A549 (cell line): Measurements from ENCODE around the gene GSG1L. TPM values are rescaled to one million over a fixed set of nuclear protein-coding genes. Genes with fewer than 3 reads are reported as not detected.

Experiments used
- ATAC-seq, 2 experiments: fragments of 200-7000 bp in 1 of 2; fragments of >200 bp in 1 of 2; cut with Nextera tagmentation in 1 of 2; cut with Tn5 transposase in 1 of 2; 3 replicates each; pipeline versions ENCODE4 v1.8.0 to v1.9.1; 2018 to 2020; ENCODE audit warnings: mild to moderate bottlenecking in 1 of 2, moderate library complexity in 1 of 2
- CTCF ChIA-PET: fragments of 300-600 bp; sonication (Branson Sonifier 250); formaldehyde crosslinking; extraction: SDS; loops from one replicate; lab custom pipeline; 2021; ENCODE audit warnings: antibody characterized with exemption, inconsistent platforms; lab: Yijun Ruan, JAX
- POLR2A ChIA-PET: fragments of 350-600 bp; formaldehyde crosslinking; extraction: SDS; loops from one replicate; lab custom pipeline; 2021; ENCODE audit warnings: antibody characterized with exemption, inconsistent platforms; lab: Yijun Ruan, JAX
- DNase-seq, 2 experiments: peaks; one replicate each; pipeline versions ENCODE4 v3.0.0 to v3.0.0-alpha.2; 2011 to 2016; ENCODE audit warnings: low read depth in 1 of 2, low spot score in 1 of 2
- FAIRE-seq: peaks from 2 replicates; lab custom pipeline; 2011; peaks lifted over from hg19 to GRCh38; lab: Jason Lieb, UNC
- H3K27ac ChIP-seq, 2 experiments: fragments of >200 bp; sonication (Bioruptor Twin); formaldehyde crosslinking; 3 replicates each; pipeline ENCODE4 v1.5.1; 2016 to 2017
- H3K4me1 ChIP-seq: fragments of >200 bp; sonication (Bioruptor Twin); formaldehyde crosslinking; 3 replicates; pipeline ENCODE4 v1.6.1; 2016
- H3K4me2 ChIP-seq: fragments of >200 bp; sonication (Bioruptor Twin); formaldehyde crosslinking; 3 replicates; pipeline ENCODE4 v1.6.1; 2016
- H3K4me3 ChIP-seq: fragments of >200 bp; sonication (Bioruptor Twin); formaldehyde crosslinking; 3 replicates; pipeline ENCODE4 v1.5.1; 2016
- H3K9me3 ChIP-seq: fragments of >200 bp; sonication (Bioruptor Twin); formaldehyde crosslinking; 3 replicates; pipeline ENCODE4 v1.6.1; 2016
- ATOH8 ChIP-seq: fragments of 250-450 bp; sonication (Bioruptor Pico); IDR thresholded peaks from 2 replicates; pipeline ENCODE4 v1.5.0; 2020; ENCODE audit warnings: low read depth, mild to moderate bottlenecking, moderate library complexity
- BCL3 ChIP-seq: fragments of >200 bp; sonication (Bioruptor Twin); formaldehyde crosslinking; IDR thresholded peaks from 3 replicates; pipeline ENCODE4 v1.6.1; 2016
- BHLHE40 ChIP-seq: IDR thresholded peaks from 2 replicates; pipeline ENCODE4 v1.6.1; 2012; ENCODE audit warnings: low read depth, low read length, inconsistent platforms
- CBX8 ChIP-seq: fragments of 200-600 bp; sonication (generic); IDR thresholded peaks from 2 replicates; pipeline ENCODE4 v1.6.1; 2016
- CTCF ChIP-seq: fragments of >200 bp; sonication (Bioruptor Twin); formaldehyde crosslinking; IDR thresholded peaks from 3 replicates; pipeline ENCODE4 v1.5.1; 2016
- ELK1 ChIP-seq: fragments of 150-350 bp; IDR thresholded peaks from 2 replicates; pipeline ENCODE4 v1.6.1; 2014; ENCODE audit warnings: low read depth, mild to moderate bottlenecking, low read length
- ESRRA ChIP-seq: fragments of 150-350 bp; IDR thresholded peaks from 2 replicates; pipeline ENCODE4 v1.6.1; 2014; ENCODE audit warnings: mild to moderate bottlenecking, low read length, borderline replicate concordance
- FOSL2 ChIP-seq, 2 experiments: fragments of 450-650 bp in 1 of 2; fragments of >200 bp in 1 of 2; sonication (Bioruptor Twin) in 1 of 2; formaldehyde crosslinking; IDR thresholded peaks; 2 replicates each; pipeline versions ENCODE4 v1.5.0 to v1.6.1; 2016 to 2020; ENCODE audit warnings: mild to moderate bottlenecking in 1 of 2, moderate library complexity in 1 of 2
- FOXS1 ChIP-seq: fragments of 250-450 bp; sonication (Bioruptor Pico); IDR thresholded peaks from 2 replicates; pipeline ENCODE4 v1.5.0; 2020; ENCODE audit warnings: mild to moderate bottlenecking, moderate library complexity
- HES2 ChIP-seq: fragments of >200 bp; sonication (Bioruptor Twin); formaldehyde crosslinking; IDR thresholded peaks from 2 replicates; pipeline ENCODE4 v1.6.1; 2016
- HEYL ChIP-seq: fragments of 250-450 bp; sonication (Bioruptor Pico); IDR thresholded peaks from 2 replicates; pipeline ENCODE4 v1.8.0; 2021; ENCODE audit warnings: mild to moderate bottlenecking, moderate library complexity
- MAFK ChIP-seq: fragments of 450-650 bp; IDR thresholded peaks from 2 replicates; pipeline ENCODE4 v1.6.1; 2014; ENCODE audit not compliant: partially characterized antibody
- MAX ChIP-seq: IDR thresholded peaks from 2 replicates; pipeline ENCODE4 v1.6.1; 2012
- MYC ChIP-seq: IDR thresholded peaks from 2 replicates; pipeline ENCODE4 v1.6.1; 2012; ENCODE audit warnings: mild to moderate bottlenecking, inconsistent platforms, low read length, improper control_type of control experiment, borderline replicate concordance
- NPAS2 ChIP-seq: fragments of 250-450 bp; sonication (Bioruptor Pico); IDR thresholded peaks from 2 replicates; pipeline ENCODE4 v1.8.0; 2022; ENCODE audit warnings: mild to moderate bottlenecking, moderate library complexity, borderline replicate concordance
- NR3C1 ChIP-seq: fragments of >200 bp; sonication (Bioruptor Twin); formaldehyde crosslinking; IDR thresholded peaks from 3 replicates; pipeline ENCODE4 v1.6.1; 2017
- PBX3 ChIP-seq: IDR thresholded peaks from 2 replicates; pipeline ENCODE4 v1.6.1; 2012
- PHF8 ChIP-seq: fragments of 200-600 bp; sonication (generic); IDR thresholded peaks from 2 replicates; pipeline ENCODE4 v1.6.1; 2016; ENCODE audit warnings: low read depth, mild to moderate bottlenecking, antibody characterized with exemption, moderate library complexity, borderline replicate concordance
- POLR2AphosphoS2 ChIP-seq: conservative IDR thresholded peaks from 2 replicates; pipeline ENCODE4 v1.6.1; 2012; ENCODE audit warnings: low read length, improper control_type of control experiment, inconsistent platforms
- RNF2 ChIP-seq: fragments of 200-600 bp; sonication (generic); IDR thresholded peaks from 2 replicates; pipeline ENCODE4 v1.6.1; 2016; ENCODE audit warnings: low read depth, mild to moderate bottlenecking, antibody characterized with exemption, moderate library complexity, borderline replicate concordance
- USF2 ChIP-seq: fragments of 450-650 bp; IDR thresholded peaks from 2 replicates; pipeline ENCODE4 v1.6.1; 2014; ENCODE audit warnings: antibody characterized with exemption
- ZFP36 ChIP-seq: fragments of 450-650 bp; IDR thresholded peaks from 2 replicates; pipeline ENCODE4 v1.6.1; 2014; ENCODE audit warnings: borderline replicate concordance; ENCODE audit not compliant: partially characterized antibody
- WGBS: methylation state at CpG from one replicate; pipeline ENCODE4 v1.1.6; 2017; ENCODE audit errors: missing lambda C conversion rate; 5-methylcytosine and 5-hydroxymethylcytosine counted together
- polyA plus RNA-seq, 4 experiments: library from polyadenylated mRNA; depleted of rRNA in 3 of 4; stranded (reverse); fragments of >200 nt; fragmentation: RNase III in 1 of 4; extraction: RNeasy Plus Mini Kit Qiagen cat#74134 plus additional on column Dnase treatment in 1 of 4; gene quantifications; 2 replicates in 3 of 4; 3 replicates in 1 of 4; pipeline ENCODE4 v1.2.3, GENCODE V29; 2011 to 2017

Gene GSG1L
- polyA plus RNA-seq, 2 of the 4 experiments (the other 2 are of a cell fraction): not detected

GRCh38 chr16:27758544-27758943, 305.0 kb downstream of the GSG1L start:
- Histone ChIP-seq H3K4me3 (no peak overlapping the region), H3K4me2 (no peak overlapping the region), H3K9me3 (no peaks in the 10 kb centered on the region), H3K4me1 (no peaks in the 10 kb centered on the region), H3K27ac (no peak overlapping the region)
- FAIRE-seq (no peak), DNase-seq (no peak), ATAC-seq (no peak)
- WGBS: 81% methylated on average over 2 of the region's 2 CpGs
- ChIA-PET CTCF (interaction anchor here (1.0 kb wide), 1 partner anchor 10 kb away, joined by 3 read pairs; no protein-coding TSS in a partner anchor), POLR2A (no interaction called here)
- TF ChIP-seq PHF8 (no peak), HEYL (no peak), ZFP36 (peak; percentile 48)

- POLR2A ChIA-PET: no interaction called here
- 82% methylated on average over 10 of the region's 10 CpGs for WGBS
- H3K4me2 ChIP-seq: no peak overlapping the region
- H3K4me1 ChIP-seq: no peaks in the 10 kb centered on the region
- FAIRE-seq (no peak), ATAC-seq (no peak), DNase-seq (no peak)
- no peak overlapping the region for H3K27ac ChIP-seq
- no peak overlapping the region for H3K4me3 ChIP-seq
- CTCF ChIA-PET: interaction anchor here (0.6 to 1.3 kb wide), 5 partner anchors 23 to 453 kb away, joined by 3 to 4 read pairs (median 3); no protein-coding TSS in a partner anchor
- TF ChIP-seq PBX3 (no peak), ELK1 (no peak), MYC (no peak), CBX8 (no peak), FOSL2 (IDR thresholded peaks at IDR 0.05) (no peak), FOSL2 (CRISPR knock-in tag; IDR thresholded peaks at IDR 0.05) (no peak), ESRRA (no peak), BCL3 (no peak), MAFK (peak; percentile 58)
- no peaks in the 10 kb centered on the region for H3K9me3 ChIP-seq
Measured at GRCh38 chr16:27756206-27756970, 307.1 kb downstream of the GSG1L start.

- ChIA-PET POLR2A (no interaction called here), CTCF (interaction anchor here (0.8 to 1.3 kb wide), 4 partner anchors 14 to 151 kb away, joined by 3 to 5 read pairs (median 3); no protein-coding TSS in a partner anchor)
- H3K9me3 ChIP-seq: no peaks in the 10 kb centered on the region
- DNase-seq (no peak), FAIRE-seq (no peak), ATAC-seq (no peak)
- 93% methylated on average over 11 of the region's 11 CpGs for WGBS
- no peaks in the 10 kb centered on the region for H3K4me1 ChIP-seq
- no peak overlapping the region for H3K27ac ChIP-seq
- H3K4me3 ChIP-seq: no peak overlapping the region
- H3K4me2 ChIP-seq: no peak overlapping the region
- no peak for TF ChIP-seq NR3C1
- TF ChIP-seq BHLHE40: no peak
- no peak for TF ChIP-seq MAX
- no peak for TF ChIP-seq NPAS2 (CRISPR knock-in tag)
- no peak for TF ChIP-seq FOXS1
- TF ChIP-seq ZFP36: no peak
- TF ChIP-seq POLR2AphosphoS2: no peak
- no peak for TF ChIP-seq ATOH8
- no peak for TF ChIP-seq RNF2
- no peak for TF ChIP-seq CTCF
- no peak for TF ChIP-seq CBX8
- no peak for TF ChIP-seq HES2
- no peak for TF ChIP-seq USF2
Measured at GRCh38 chr16:27754788-27755690, 308.5 kb downstream of the GSG1L start.
